Vagina (tissue), 2 donors: ENCODE results near the gene MED13L. TPM values are rescaled to one million over a fixed set of nuclear protein-coding genes. Genes with fewer than 3 reads are reported as not detected.

Experiments used
- DNase-seq, 2 donors: peaks; one replicate each; pipeline ENCODE4 v3.0.0-alpha.2; 2017; ENCODE audit errors: extremely low spot score in 2 of 2
- H3K27ac ChIP-seq: fragments of 200-600 bp; sonication (generic); one replicate; pipeline ENCODE4 v1.5.1; 2019
- H3K27me3 ChIP-seq: fragments of 200-600 bp; sonication (generic); one replicate; pipeline ENCODE4 v1.5.1; 2019
- H3K36me3 ChIP-seq, 2 donors: fragments of 200-600 bp; sonication (generic); one replicate each; pipeline ENCODE4 v1.5.1; 2017 to 2019
- H3K4me1 ChIP-seq: fragments of 200-600 bp; sonication (generic); one replicate; pipeline ENCODE4 v1.5.1; 2019
- H3K4me3 ChIP-seq, 2 donors: fragments of 200-600 bp; sonication (generic); 1 replicate in 1 of 2; 2 replicates in 1 of 2; pipeline ENCODE4 v1.5.1; 2016 to 2019
- H3K9me3 ChIP-seq: fragments of 200-600 bp; sonication (generic); one replicate; pipeline ENCODE4 v1.5.1; 2019
- CTCF ChIP-seq, 3 experiments: fragments of 450-650 bp in 2 of 3; fragments of 200-600 bp in 1 of 3; sonication (generic) in 1 of 3; IDR thresholded peaks; one replicate each; pipeline ENCODE4 v1.5.1; 2017 to 2019; ENCODE audit warnings: antibody characterized with exemption in 3 of 3, mild to moderate bottlenecking in 2 of 3, moderate library complexity in 2 of 3
- POLR2A ChIP-seq, 2 donors: fragments of 450-650 bp; IDR thresholded peaks; one replicate each; pipeline ENCODE4 v1.6.1; 2017; ENCODE audit warnings: antibody characterized with exemption in 2 of 2, mild to moderate bottlenecking in 2 of 2, moderate library complexity in 2 of 2
- POLR2AphosphoS5 ChIP-seq, 2 donors: sonication (generic); formaldehyde crosslinking; IDR thresholded peaks; one replicate each; pipeline ENCODE4 v1.9.0; 2017; ENCODE audit warnings: antibody characterized with exemption in 2 of 2, mild to moderate bottlenecking in 2 of 2, low read depth in 1 of 2; ENCODE audit not compliant: insufficient read depth in 1 of 2
- intact Hi-C: fragments of 100-400 bp; cut with DNase I; formaldehyde crosslinking; loops from one replicate; pipeline ENCODE4 v1.15.1; 2023
- total RNA-seq: library from RNA; depleted of rRNA; stranded (reverse); fragments of >200 nt; gene quantifications from one replicate; pipeline ENCODE4 v1.2.3, GENCODE V29; 2016

MED13L gene
- total RNA-seq, 1 donor from 2014 or later, result 161 TPM

- DNase-seq, result no peak
- TF ChIP-seq CTCF (IDR thresholded peaks at IDR 0.05) (no peak), POLR2A (IDR thresholded peaks at IDR 0.05) (no peak), POLR2AphosphoS5 (IDR thresholded peaks at IDR 0.05; ENCODE audit: insufficient read depth in 1 of 2, low read depth in 1 of 2) (no peak)
- H3K9me3 ChIP-seq, result no peaks in the 10 kb centered on the region
- no peak overlapping the region for H3K27ac ChIP-seq
- H3K27me3 ChIP-seq, result no peaks in the 10 kb centered on the region
- no peaks in the 10 kb centered on the region for H3K36me3 ChIP-seq
- H3K4me1 ChIP-seq, result peaks cover 60% of the 10 kb centered on the region
- intact Hi-C loops, result no loop called here
- H3K4me3 ChIP-seq, result no peak overlapping the region
These were observed 111.2 kb downstream of the MED13L start for GRCh38 chr12:116166306-116166705.

GRCh38 chr12:116165036-116165425 is 112.5 kb downstream of the MED13L start:
- H3K4me3 ChIP-seq, result no peak overlapping the region
- H3K4me1 ChIP-seq, result peaks cover 66% of the 10 kb centered on the region
- H3K9me3 ChIP-seq, result no peaks in the 10 kb centered on the region
- intact Hi-C loops, result no loop called here
- H3K27me3 ChIP-seq, result no peaks in the 10 kb centered on the region
- no peak for DNase-seq
- TF ChIP-seq POLR2AphosphoS5 (IDR thresholded peaks at IDR 0.05; ENCODE audit: insufficient read depth in 1 of 2, low read depth in 1 of 2) (no peak), CTCF (IDR thresholded peaks at IDR 0.05) (no peak), POLR2A (IDR thresholded peaks at IDR 0.05) (no peak)
- no peak overlapping the region for H3K27ac ChIP-seq
- H3K36me3 ChIP-seq, result no peaks in the 10 kb centered on the region

- Histone ChIP-seq H3K27ac (no peak overlapping the region), H3K4me1 (peaks cover 72% of the 10 kb centered on the region), H3K4me3 (no peak overlapping the region), H3K9me3 (no peaks in the 10 kb centered on the region), H3K27me3 (no peaks in the 10 kb centered on the region), H3K36me3 (no peaks in the 10 kb centered on the region)
- no peak for DNase-seq
- intact Hi-C loops, result no loop called here
- no peak for TF ChIP-seq POLR2AphosphoS5 (IDR thresholded peaks at IDR 0.05; ENCODE audit: insufficient read depth in 1 of 2, low read depth in 1 of 2)
- TF ChIP-seq CTCF (IDR thresholded peaks at IDR 0.05), result no peak
- TF ChIP-seq POLR2A (IDR thresholded peaks at IDR 0.05), result no peak
These were observed 113.0 kb downstream of the MED13L start for GRCh38 chr12:116164250-116165035.

GRCh38 chr12:116162071-116162470 is 115.4 kb downstream of the MED13L start:
- no peaks in the 10 kb centered on the region for H3K9me3 ChIP-seq
- no peak for DNase-seq
- no peak for TF ChIP-seq POLR2A (IDR thresholded peaks at IDR 0.05)
- no peak for TF ChIP-seq POLR2AphosphoS5 (IDR thresholded peaks at IDR 0.05; ENCODE audit: insufficient read depth in 1 of 2, low read depth in 1 of 2)
- no peak for TF ChIP-seq CTCF (IDR thresholded peaks at IDR 0.05)
- no peaks in the 10 kb centered on the region for H3K27me3 ChIP-seq
- no peaks in the 10 kb centered on the region for H3K36me3 ChIP-seq
- H3K4me1 ChIP-seq, result peaks cover 83% of the 10 kb centered on the region
- H3K27ac ChIP-seq, result no peak overlapping the region
- intact Hi-C loops, result no loop called here
- H3K4me3 ChIP-seq, result no peak overlapping the region

- TF ChIP-seq POLR2A (IDR thresholded peaks at IDR 0.05) (no peak), CTCF (IDR thresholded peaks at IDR 0.05) (no peak), POLR2AphosphoS5 (IDR thresholded peaks at IDR 0.05; ENCODE audit: insufficient read depth in 1 of 2, low read depth in 1 of 2) (no peak)
- intact Hi-C loops, result no loop called here
- Histone ChIP-seq H3K4me1 (peaks cover 78% of the 10 kb centered on the region), H3K27me3 (no peaks in the 10 kb centered on the region), H3K9me3 (no peaks in the 10 kb centered on the region), H3K4me3 (no peak overlapping the region), H3K27ac (no peak overlapping the region), H3K36me3 (no peaks in the 10 kb centered on the region)
- DNase-seq, result no peak
These were observed 115.9 kb downstream of the MED13L start for GRCh38 chr12:116161588-116161987.
